K562 (cell line): ENCODE results near the gene SNX9. TPM values are rescaled to one million over a fixed set of nuclear protein-coding genes. Genes with fewer than 3 reads are reported as not detected.

Experiments
- COPS2 ChIP-seq: fragments of 450-650 bp; conservative IDR thresholded peaks from 2 replicates; pipeline ENCODE4 v1.6.1; 2016; ENCODE audit warnings: mild to moderate bottlenecking, moderate library complexity
- ETS2 ChIP-seq: IDR thresholded peaks from 2 replicates; pipeline ENCODE4 v1.6.1; 2016; ENCODE audit warnings: borderline replicate concordance, missing genetic modification characterization, mild to moderate bottlenecking, moderate library complexity, missing compliant biosample characterization; ENCODE audit not compliant: poor library complexity, severe bottlenecking
- HDGF ChIP-seq: fragments of 450-650 bp; IDR thresholded peaks from 2 replicates; pipeline ENCODE4 v1.6.1; 2016
- HNRNPUL1 ChIP-seq: fragments of 200-400 bp; formaldehyde crosslinking; IDR thresholded peaks from 2 replicates; pipeline ENCODE4 v1.6.1; 2017; ENCODE audit warnings: low read length
- JUNB ChIP-seq: fragments of 450-650 bp; formaldehyde crosslinking; conservative IDR thresholded peaks from 2 replicates; pipeline ENCODE4 v1.4.0; 2020; ENCODE audit warnings: mild to moderate bottlenecking
- KLF16 ChIP-seq: IDR thresholded peaks from 2 replicates; pipeline ENCODE4 v1.6.1; 2016; ENCODE audit warnings: antibody characterized with exemption
- PHF21A ChIP-seq: fragments of 450-650 bp; IDR thresholded peaks from 2 replicates; pipeline ENCODE4 v1.6.1; 2017; ENCODE audit warnings: low read depth, borderline replicate concordance
- RFX5 ChIP-seq: IDR thresholded peaks from 2 replicates; pipeline ENCODE4 v1.6.1; 2011; ENCODE audit warnings: low read depth, mild to moderate bottlenecking, improper control_type of control experiment, low read length
- ZNF134 ChIP-seq: fragments of 250-450 bp; sonication (Bioruptor Pico); conservative IDR thresholded peaks from 2 replicates; pipeline ENCODE4 v1.4.0; 2020
- ZNF165 ChIP-seq: fragments of 250-450 bp; sonication (Bioruptor Pico); IDR thresholded peaks from 2 replicates; pipeline ENCODE4 v1.4.0; 2020; ENCODE audit warnings: borderline replicate concordance
- ZNF175 ChIP-seq: fragments of 200-800 bp; sonication (Bioruptor generic); IDR thresholded peaks from 2 replicates; pipeline ENCODE4 v1.6.1; 2016; ENCODE audit warnings: low read depth, mild to moderate bottlenecking, missing genetic modification characterization, missing compliant biosample characterization
- ZNF347 ChIP-seq: fragments of 450-650 bp; formaldehyde crosslinking; IDR thresholded peaks from 2 replicates; pipeline ENCODE4 v1.4.0; 2020; ENCODE audit warnings: low read depth, mild to moderate bottlenecking, moderate library complexity
- polyA plus RNA-seq, 8 experiments: library from polyadenylated mRNA; depleted of rRNA in 4 of 8; stranded (reverse) in 5 of 8; unstranded in 3 of 8; fragments of >200 nt; fragmentation: Nextera tagmentation in 2 of 8; fragmentation: Illumina TruSeq in 1 of 8; extraction: Ambion mirVana in 2 of 8; extraction: Trizol in 1 of 8; gene quantifications; 2 replicates each; pipeline versions ENCODE4 v1.2.1 to v1.2.3, GENCODE V29; 2011 to 2014; ENCODE audit warnings: inconsistent platforms in 1 of 8, missing spikeins in 1 of 8
- total RNA-seq, 7 experiments: library from RNA; depleted of rRNA in 6 of 7; stranded (reverse); fragments of >200 nt in 6 of 7; fragmentation: Illumina TruSeq in 2 of 7; extraction: Trizol in 2 of 7; gene quantifications; 2 replicates each; pipeline versions ENCODE4 v1.2.1 to v1.2.3, GENCODE V29; 2011 to 2021; ENCODE audit warnings: low replicate concordance in 1 of 7
- TF ChIP-seq, protein P1 (sequence below), 2 experiments: fragments of 450-650 bp in 1 of 2; sonication (generic) in 1 of 2; formaldehyde crosslinking in 1 of 2; IDR thresholded peaks; 2 replicates each; pipeline versions ENCODE4 v1.7.1 to v1.9.0; 2016 to 2022; ENCODE audit warnings: inconsistent platforms in 1 of 2, mild to moderate bottlenecking in 1 of 2, missing genetic modification reagents in 1 of 2
- TF ChIP-seq, protein P2 (sequence below), 2 experiments: fragments of 450-650 bp; conservative IDR thresholded peaks; 2 replicates each; pipeline ENCODE4 v1.6.1; 2017; ENCODE audit warnings: mild to moderate bottlenecking in 2 of 2, moderate library complexity in 2 of 2
- TF ChIP-seq, protein P3 (sequence below): sonication (generic); formaldehyde crosslinking; IDR thresholded peaks from 2 replicates; pipeline ENCODE4 v1.8.0; 2022; ENCODE audit warnings: mild to moderate bottlenecking, low read depth, missing genetic modification reagents

SNX9 gene
- total and polyA plus RNA-seq, 9 of the 15 experiments (the other 6 are each of a cell fraction or from before 2014, with no cell fraction given): 6.0 to 81.7 (median 57.1) TPM

DNA sequence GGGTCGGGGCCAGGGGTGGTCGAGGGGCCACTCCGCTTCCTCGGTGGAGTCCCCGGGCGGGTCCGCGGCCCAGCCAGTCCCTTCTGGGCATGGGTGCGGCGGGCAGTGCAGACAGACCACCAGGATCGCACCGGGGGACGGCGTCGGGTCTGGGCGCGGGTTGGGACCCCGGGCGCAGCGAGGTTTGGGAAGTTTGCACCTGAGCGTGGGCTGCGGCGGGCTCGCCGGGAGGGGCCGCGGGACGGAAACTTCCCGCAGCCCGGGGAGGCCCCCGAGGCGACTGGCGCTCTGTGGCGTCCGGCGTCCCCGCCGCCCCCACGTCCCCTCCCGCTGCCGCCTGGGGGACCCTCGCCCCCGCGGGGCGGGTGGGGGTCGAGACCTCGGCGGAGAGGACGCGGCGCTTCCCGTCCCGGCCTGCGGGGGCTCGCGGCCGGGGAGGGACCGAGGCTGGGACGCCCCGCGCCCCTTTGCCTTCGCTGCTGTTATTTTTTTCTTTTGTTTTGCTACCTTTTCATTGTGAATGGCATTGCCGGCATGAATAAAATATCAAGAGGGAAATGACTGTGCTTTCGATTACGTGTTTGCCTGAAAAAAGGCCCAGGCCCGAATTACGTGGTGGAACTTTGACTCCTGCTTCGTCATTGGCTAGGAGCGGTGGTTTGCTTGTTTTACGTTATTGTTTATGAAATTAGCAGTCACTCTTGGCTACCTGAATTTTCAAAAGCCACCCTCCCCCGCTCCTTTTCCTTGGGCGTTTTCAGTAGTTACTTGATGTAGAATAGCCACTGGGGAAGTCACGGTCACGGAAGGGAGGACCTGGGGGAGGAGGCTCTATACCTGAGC, 703 bp downstream of the SNX9 start (continued):
- TF ChIP-seq, protein P1, sequence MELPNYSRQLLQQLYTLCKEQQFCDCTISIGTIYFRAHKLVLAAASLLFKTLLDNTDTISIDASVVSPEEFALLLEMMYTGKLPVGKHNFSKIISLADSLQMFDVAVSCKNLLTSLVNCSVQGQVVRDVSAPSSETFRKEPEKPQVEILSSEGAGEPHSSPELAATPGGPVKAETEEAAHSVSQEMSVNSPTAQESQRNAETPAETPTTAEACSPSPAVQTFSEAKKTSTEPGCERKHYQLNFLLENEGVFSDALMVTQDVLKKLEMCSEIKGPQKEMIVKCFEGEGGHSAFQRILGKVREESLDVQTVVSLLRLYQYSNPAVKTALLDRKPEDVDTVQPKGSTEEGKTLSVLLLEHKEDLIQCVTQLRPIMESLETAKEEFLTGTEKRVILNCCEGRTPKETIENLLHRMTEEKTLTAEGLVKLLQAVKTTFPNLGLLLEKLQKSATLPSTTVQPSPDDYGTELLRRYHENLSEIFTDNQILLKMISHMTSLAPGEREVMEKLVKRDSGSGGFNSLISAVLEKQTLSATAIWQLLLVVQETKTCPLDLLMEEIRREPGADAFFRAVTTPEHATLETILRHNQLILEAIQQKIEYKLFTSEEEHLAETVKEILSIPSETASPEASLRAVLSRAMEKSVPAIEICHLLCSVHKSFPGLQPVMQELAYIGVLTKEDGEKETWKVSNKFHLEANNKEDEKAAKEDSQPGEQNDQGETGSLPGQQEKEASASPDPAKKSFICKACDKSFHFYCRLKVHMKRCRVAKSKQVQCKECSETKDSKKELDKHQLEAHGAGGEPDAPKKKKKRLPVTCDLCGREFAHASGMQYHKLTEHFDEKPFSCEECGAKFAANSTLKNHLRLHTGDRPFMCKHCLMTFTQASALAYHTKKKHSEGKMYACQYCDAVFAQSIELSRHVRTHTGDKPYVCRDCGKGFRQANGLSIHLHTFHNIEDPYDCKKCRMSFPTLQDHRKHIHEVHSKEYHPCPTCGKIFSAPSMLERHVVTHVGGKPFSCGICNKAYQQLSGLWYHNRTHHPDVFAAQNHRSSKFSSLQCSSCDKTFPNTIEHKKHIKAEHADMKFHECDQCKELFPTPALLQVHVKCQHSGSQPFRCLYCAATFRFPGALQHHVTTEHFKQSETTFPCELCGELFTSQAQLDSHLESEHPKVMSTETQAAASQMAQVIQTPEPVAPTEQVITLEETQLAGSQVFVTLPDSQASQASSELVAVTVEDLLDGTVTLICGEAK (IDR thresholded peaks at IDR 0.05): no peak
- TF ChIP-seq, protein P1 (CRISPR knock-in tag; IDR thresholded peaks at IDR 0.05): peak; percentile 44; the same call in 1 of the 2 replicates
- no peak for TF ChIP-seq ETS2 (tag)
- TF ChIP-seq PHF21A: no peak
- TF ChIP-seq RFX5: no peak
- TF ChIP-seq, protein P2, sequence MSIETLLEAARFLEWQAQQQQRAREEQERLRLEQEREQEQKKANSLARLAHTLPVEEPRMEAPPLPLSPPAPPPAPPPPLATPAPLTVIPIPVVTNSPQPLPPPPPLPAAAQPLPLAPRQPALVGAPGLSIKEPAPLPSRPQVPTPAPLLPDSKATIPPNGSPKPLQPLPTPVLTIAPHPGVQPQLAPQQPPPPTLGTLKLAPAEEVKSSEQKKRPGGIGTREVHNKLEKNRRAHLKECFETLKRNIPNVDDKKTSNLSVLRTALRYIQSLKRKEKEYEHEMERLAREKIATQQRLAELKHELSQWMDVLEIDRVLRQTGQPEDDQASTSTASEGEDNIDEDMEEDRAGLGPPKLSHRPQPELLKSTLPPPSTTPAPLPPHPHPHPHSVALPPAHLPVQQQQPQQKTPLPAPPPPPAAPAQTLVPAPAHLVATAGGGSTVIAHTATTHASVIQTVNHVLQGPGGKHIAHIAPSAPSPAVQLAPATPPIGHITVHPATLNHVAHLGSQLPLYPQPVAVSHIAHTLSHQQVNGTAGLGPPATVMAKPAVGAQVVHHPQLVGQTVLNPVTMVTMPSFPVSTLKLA (conservative IDR thresholded peaks at IDR 0.05): peak in 1 of 2 experiments; percentile 36; a peak in 1 of 4 replicates
- TF ChIP-seq ZNF175 (CRISPR knock-in tag): no peak
- TF ChIP-seq JUNB (CRISPR knock-in tag): no peak
- no peak; the same call in 1 of the 2 replicates for TF ChIP-seq KLF16
- no peak for TF ChIP-seq HDGF
- TF ChIP-seq ZNF165 (CRISPR knock-in tag): no peak
- TF ChIP-seq ZNF347 (CRISPR knock-in tag): no peak
- TF ChIP-seq COPS2: no peak
- TF ChIP-seq, protein P3, sequence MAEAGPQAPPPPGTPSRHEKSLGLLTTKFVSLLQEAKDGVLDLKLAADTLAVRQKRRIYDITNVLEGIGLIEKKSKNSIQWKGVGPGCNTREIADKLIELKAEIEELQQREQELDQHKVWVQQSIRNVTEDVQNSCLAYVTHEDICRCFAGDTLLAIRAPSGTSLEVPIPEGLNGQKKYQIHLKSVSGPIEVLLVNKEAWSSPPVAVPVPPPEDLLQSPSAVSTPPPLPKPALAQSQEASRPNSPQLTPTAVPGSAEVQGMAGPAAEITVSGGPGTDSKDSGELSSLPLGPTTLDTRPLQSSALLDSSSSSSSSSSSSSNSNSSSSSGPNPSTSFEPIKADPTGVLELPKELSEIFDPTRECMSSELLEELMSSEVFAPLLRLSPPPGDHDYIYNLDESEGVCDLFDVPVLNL (CRISPR knock-in tag): no peak
- TF ChIP-seq HNRNPUL1: no peak
- no peak for TF ChIP-seq ZNF134
